Anterior cingulate cortex (tissue), 58 donors: ENCODE data around the gene MTHFR.
A peak's percentile ranks its signal among the peaks of the same experiment; 100 is the strongest.

ENCODE experiments used
- DNase-seq, 58 donors: peaks; one replicate each; lab custom pipeline; 2025; lab: John Stamatoyannopoulos, UW

Gene MTHFR

GRCh38 chr1:11800756-11801433 lies 4.9 kb downstream of the MTHFR start:
- DNase-seq: no peak

- no peak for DNase-seq
These were observed 5.4 kb downstream of the MTHFR start for GRCh38 chr1:11800391-11800755.

- no peak for DNase-seq
These were observed 5.9 kb downstream of the MTHFR start for GRCh38 chr1:11799896-11800295.

GRCh38 chr1:11799099-11799498 lies 6.7 kb downstream of the MTHFR start:
- DNase-seq: no peak

GRCh38 chr1:11797525-11798216 lies 8.1 kb downstream of the MTHFR start:
- no peak for DNase-seq

- no peak for DNase-seq
These were observed 9.5 kb downstream of the MTHFR start for GRCh38 chr1:11796036-11796828.

GRCh38 chr1:11795238-11795890 lies 10.4 kb downstream of the MTHFR start:
- no peak for DNase-seq

- no peak for DNase-seq
These were observed 11.1 kb downstream of the MTHFR start for GRCh38 chr1:11794446-11795237.

GRCh38 chr1:11793819-11794218 lies 11.9 kb downstream of the MTHFR start:
- no peak for DNase-seq

GRCh38 chr1:11792106-11792505 lies 13.7 kb downstream of the MTHFR start:
- DNase-seq: no peak

- DNase-seq: peak in 53 of 58 donors; percentile 13 to 81 (median 55)
These were observed 14.7 kb downstream of the MTHFR start for GRCh38 chr1:11790880-11791715.

GRCh38 chr1:11790101-11790879 lies 15.5 kb downstream of the MTHFR start:
- DNase-seq: no peak

- no peak for DNase-seq
These were observed 16.4 kb downstream of the MTHFR start for GRCh38 chr1:11789126-11790067.

- no peak for DNase-seq
These were observed 17.2 kb downstream of the MTHFR start for GRCh38 chr1:11788549-11789053.

- no peak for DNase-seq
These were observed 17.8 kb downstream of the MTHFR start for GRCh38 chr1:11787804-11788436.

GRCh38 chr1:11787251-11787803 lies 18.4 kb downstream of the MTHFR start:
- peak in 1 of 58 donors; percentile 16 for DNase-seq
